CD14-positive monocyte (primary cell): ENCODE data around the gene AIPL1. TPM values are rescaled to one million over a fixed set of nuclear protein-coding genes. Genes with fewer than 3 reads are reported as not detected.

Source experiments
- DNase-seq, 3 donors: peaks; one replicate each; pipeline ENCODE4 v3.0.0-alpha.2; 2011 to 2022
- H2AFZ ChIP-seq: 2 replicates; pipeline ENCODE4 v1.6.0; 2012; ENCODE audit warnings: mild to moderate bottlenecking, low read depth, low read length, inconsistent platforms; ENCODE audit not compliant: insufficient read depth, poor library complexity, severe bottlenecking
- H3K27ac ChIP-seq, 2 donors: 1 replicate in 1 of 2; 2 replicates in 1 of 2; pipeline ENCODE4 v1.5.1; 2012 to 2013; ENCODE audit warnings: low read length in 2 of 2, control low read depth in 1 of 2, inconsistent platforms in 1 of 2, low read depth in 1 of 2, mild to moderate bottlenecking in 1 of 2
- H3K27me3 ChIP-seq, 2 donors: one replicate each; pipeline versions ENCODE4 v1.6.0 to v1.6.1; 2011 to 2013; ENCODE audit warnings: low read length in 2 of 2; ENCODE audit not compliant: control insufficient read depth in 2 of 2, insufficient read depth in 2 of 2
- H3K36me3 ChIP-seq, 2 donors: replicated peaks in 1 of 2; 1 replicate in 1 of 2; 2 replicates in 1 of 2; pipeline versions ENCODE4 v1.5.1 to v1.6.1; 2012 to 2013; ENCODE audit warnings: low read length in 2 of 2, control low read depth in 1 of 2, inconsistent platforms in 1 of 2, mild to moderate bottlenecking in 1 of 2; ENCODE audit not compliant: insufficient read depth in 2 of 2, control insufficient read depth in 1 of 2
- H3K4me1 ChIP-seq, 2 donors: 1 replicate in 1 of 2; 2 replicates in 1 of 2; pipeline versions ENCODE4 v1.5.1 to v1.6.1; 2012 to 2013; ENCODE audit warnings: low read length in 2 of 2, control low read depth in 1 of 2, inconsistent platforms in 1 of 2, mild to moderate bottlenecking in 1 of 2, moderate library complexity in 1 of 2; ENCODE audit not compliant: insufficient read depth in 2 of 2, control insufficient read depth in 1 of 2
- H3K4me2 ChIP-seq: replicated peaks from 2 replicates; pipeline ENCODE3; 2012; ENCODE audit warnings: low read length, moderate library complexity, mild to moderate bottlenecking; ENCODE audit not compliant: poor library complexity, severe bottlenecking; ENCODE audit errors: extremely low read depth
- H3K4me3 ChIP-seq, 3 experiments: fragments of 200-600 bp in 1 of 3; sonication (generic) in 1 of 3; replicated peaks in 1 of 3; 1 replicate in 2 of 3; 2 replicates in 1 of 3; pipeline ENCODE4 v1.5.1; 2011 to 2013; ENCODE audit warnings: low read length in 3 of 3, mild to moderate bottlenecking in 3 of 3, control low read depth in 2 of 3, low read depth in 2 of 3, inconsistent platforms in 1 of 3, moderate library complexity in 1 of 3
- H3K79me2 ChIP-seq: 2 replicates; pipeline ENCODE4 v1.6.0; 2012; ENCODE audit warnings: mild to moderate bottlenecking, control low read depth, inconsistent platforms, low read length, moderate library complexity; ENCODE audit not compliant: insufficient read depth
- H3K9ac ChIP-seq: 2 replicates; pipeline ENCODE4 v1.6.0; 2017; ENCODE audit warnings: low read length, mild to moderate bottlenecking; ENCODE audit not compliant: insufficient read depth, poor library complexity, severe bottlenecking
- H3K9me3 ChIP-seq, 2 donors: replicated peaks in 1 of 2; 1 replicate in 1 of 2; 2 replicates in 1 of 2; pipeline versions ENCODE4 v1.5.1 to v1.6.1; 2012 to 2013; ENCODE audit warnings: low read length in 2 of 2, control low read depth in 1 of 2; ENCODE audit not compliant: control insufficient read depth in 1 of 2, insufficient read depth in 1 of 2
- H4K20me1 ChIP-seq: 2 replicates; pipeline ENCODE4 v1.6.0; 2012; ENCODE audit warnings: mild to moderate bottlenecking, low read length, control low read depth, moderate library complexity; ENCODE audit not compliant: insufficient read depth
- H3K27ac Mint-ChIP-seq, 7 donors: one replicate each; pipeline ENCODE4 v1.8.0; 2020; ENCODE audit warnings: mild to moderate bottlenecking in 7 of 7, mixed read lengths in 7 of 7, moderate library complexity in 6 of 7, inconsistent platforms in 2 of 7
- H3K27me3 Mint-ChIP-seq, 3 donors: one replicate each; pipeline ENCODE4 v1.8.0; 2021 to 2022; ENCODE audit warnings: low read depth in 3 of 3, mild to moderate bottlenecking in 3 of 3, mixed read lengths in 3 of 3, moderate library complexity in 3 of 3, inconsistent platforms in 1 of 3
- H3K36me3 Mint-ChIP-seq, 2 donors: one replicate each; pipeline ENCODE4 v1.8.0; 2020; ENCODE audit warnings: mixed read lengths in 2 of 2, inconsistent platforms in 1 of 2, mild to moderate bottlenecking in 1 of 2
- H3K4me1 Mint-ChIP-seq: one replicate; pipeline ENCODE4 v1.8.0; 2020; ENCODE audit warnings: mild to moderate bottlenecking, mixed read lengths
- H3K4me3 Mint-ChIP-seq, 2 donors: one replicate each; pipeline ENCODE4 v1.8.0; 2020; ENCODE audit warnings: mild to moderate bottlenecking in 2 of 2, mixed read lengths in 2 of 2, moderate library complexity in 1 of 2
- H3K9me3 Mint-ChIP-seq, 7 donors: one replicate each; pipeline ENCODE4 v1.8.0; 2020 to 2022; ENCODE audit warnings: mixed read lengths in 7 of 7, mild to moderate bottlenecking in 6 of 7, moderate library complexity in 6 of 7, inconsistent platforms in 2 of 7
- WGBS: methylation state at CpG from one replicate; pipeline ENCODE4 v1.1.5; 2013; ENCODE audit warnings: missing lambda C conversion rate; ENCODE audit not compliant: insufficient coverage; 5-methylcytosine and 5-hydroxymethylcytosine counted together
- intact Hi-C, 2 donors: fragments of 100-400 bp; cut with micrococcal nuclease; formaldehyde crosslinking; loops; one replicate each; pipeline versions ENCODE4 v1.15.0 to v1.15.1; 2023
- polyA plus RNA-seq, 3 donors: library from polyadenylated mRNA; depleted of rRNA in 1 of 3; unstranded in 2 of 3; stranded (reverse) in 1 of 3; fragments of 300-500 nt in 2 of 3; fragments of >200 nt in 1 of 3; fragmentation: Illumina TruSeq in 2 of 3; gene quantifications; 1 replicate in 2 of 3; 2 replicates in 1 of 3; pipeline ENCODE4 v1.2.3, GENCODE V29; 2012 to 2021
- TF ChIP-seq, protein P1 (sequence below): fragments of 200-600 bp; IDR thresholded peaks from one replicate; pipeline ENCODE4 v1.8.0; 2022; ENCODE audit warnings: antibody characterized with exemption, mild to moderate bottlenecking

The AIPL1 gene
- polyA plus RNA-seq, 3 donors: not detected

- no peak overlapping the region for H2AFZ ChIP-seq
- no peaks in the 10 kb centered on the region for H3K36me3 ChIP-seq
- H3K4me2 ChIP-seq: no peak overlapping the region
- H3K36me3 Mint-ChIP-seq: no peaks in the 10 kb centered on the region
- H3K79me2 ChIP-seq: no peaks in the 10 kb centered on the region
- no peak overlapping the region for H3K4me3 ChIP-seq
- no peaks in the 10 kb centered on the region for H3K4me1 Mint-ChIP-seq
- no peaks in the 10 kb centered on the region for H3K9me3 ChIP-seq
- TF ChIP-seq, protein P1, sequence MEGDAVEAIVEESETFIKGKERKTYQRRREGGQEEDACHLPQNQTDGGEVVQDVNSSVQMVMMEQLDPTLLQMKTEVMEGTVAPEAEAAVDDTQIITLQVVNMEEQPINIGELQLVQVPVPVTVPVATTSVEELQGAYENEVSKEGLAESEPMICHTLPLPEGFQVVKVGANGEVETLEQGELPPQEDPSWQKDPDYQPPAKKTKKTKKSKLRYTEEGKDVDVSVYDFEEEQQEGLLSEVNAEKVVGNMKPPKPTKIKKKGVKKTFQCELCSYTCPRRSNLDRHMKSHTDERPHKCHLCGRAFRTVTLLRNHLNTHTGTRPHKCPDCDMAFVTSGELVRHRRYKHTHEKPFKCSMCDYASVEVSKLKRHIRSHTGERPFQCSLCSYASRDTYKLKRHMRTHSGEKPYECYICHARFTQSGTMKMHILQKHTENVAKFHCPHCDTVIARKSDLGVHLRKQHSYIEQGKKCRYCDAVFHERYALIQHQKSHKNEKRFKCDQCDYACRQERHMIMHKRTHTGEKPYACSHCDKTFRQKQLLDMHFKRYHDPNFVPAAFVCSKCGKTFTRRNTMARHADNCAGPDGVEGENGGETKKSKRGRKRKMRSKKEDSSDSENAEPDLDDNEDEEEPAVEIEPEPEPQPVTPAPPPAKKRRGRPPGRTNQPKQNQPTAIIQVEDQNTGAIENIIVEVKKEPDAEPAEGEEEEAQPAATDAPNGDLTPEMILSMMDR: no peak
- H3K4me1 ChIP-seq: no peaks in the 10 kb centered on the region
- 94% methylated on average over 13 of the region's 14 CpGs for WGBS
- no peak overlapping the region for H3K4me3 Mint-ChIP-seq
- no peaks in the 10 kb centered on the region for H4K20me1 ChIP-seq
- H3K27ac ChIP-seq: no peak overlapping the region
- no peak overlapping the region for H3K27ac Mint-ChIP-seq
- intact Hi-C loops: loop anchor here in 1 of 2 donors (10.0 kb wide), 1 partner anchor 167 kb away; the partner anchor contains the start of genes KIAA0753 and TXNDC17
- peaks cover 9 to 16% (median 13%) of the 10 kb centered on the region in 3 donors for H3K27me3 Mint-ChIP-seq
- no peak overlapping the region for H3K9ac ChIP-seq
- no peak for DNase-seq
- no peaks in the 10 kb centered on the region for H3K27me3 ChIP-seq
- H3K9me3 Mint-ChIP-seq: no peaks in the 10 kb centered on the region
Observed at GRCh38 chr17:6477831-6478383, 43.0 kb upstream of the AIPL1 start.

GRCh38 chr17:6476810-6477179, 41.9 kb upstream of the AIPL1 start:
- H3K79me2 ChIP-seq: no peaks in the 10 kb centered on the region
- Mint-ChIP-seq H3K36me3 (no peaks in the 10 kb centered on the region), H3K27me3 (peaks cover 10 to 15% (median 13%) of the 10 kb centered on the region in 3 donors), H3K27ac (no peak overlapping the region), H3K4me3 (no peak overlapping the region), H3K4me1 (no peaks in the 10 kb centered on the region), H3K9me3 (no peaks in the 10 kb centered on the region)
- no peaks in the 10 kb centered on the region for H3K36me3 ChIP-seq
- no peak overlapping the region for H2AFZ ChIP-seq
- no peak overlapping the region for H3K9ac ChIP-seq
- no peaks in the 10 kb centered on the region for H3K4me1 ChIP-seq
- no peak overlapping the region for H3K4me3 ChIP-seq
- DNase-seq: no peak
- TF ChIP-seq, protein P1: no peak
- intact Hi-C loops: loop anchor here in 1 of 2 donors (10.0 kb wide), 1 partner anchor 168 kb away; the partner anchor contains the start of genes KIAA0753 and TXNDC17
- no peaks in the 10 kb centered on the region for H3K27me3 ChIP-seq
- H4K20me1 ChIP-seq: no peaks in the 10 kb centered on the region
- H3K27ac ChIP-seq: no peak overlapping the region
- 91% methylated on average over 8 of the region's 10 CpGs for WGBS
- no peak overlapping the region for H3K4me2 ChIP-seq
- no peaks in the 10 kb centered on the region for H3K9me3 ChIP-seq
